Measurements from ENCODE around the gene PTBP1. TPM values are rescaled to one million over a fixed set of nuclear protein-coding genes. Genes with fewer than 3 reads are reported as not detected.

The PTBP1 gene
- total and polyA plus RNA-seq, 4 donors, result 72.9 to 147 (median 87.3) TPM

DNA sequence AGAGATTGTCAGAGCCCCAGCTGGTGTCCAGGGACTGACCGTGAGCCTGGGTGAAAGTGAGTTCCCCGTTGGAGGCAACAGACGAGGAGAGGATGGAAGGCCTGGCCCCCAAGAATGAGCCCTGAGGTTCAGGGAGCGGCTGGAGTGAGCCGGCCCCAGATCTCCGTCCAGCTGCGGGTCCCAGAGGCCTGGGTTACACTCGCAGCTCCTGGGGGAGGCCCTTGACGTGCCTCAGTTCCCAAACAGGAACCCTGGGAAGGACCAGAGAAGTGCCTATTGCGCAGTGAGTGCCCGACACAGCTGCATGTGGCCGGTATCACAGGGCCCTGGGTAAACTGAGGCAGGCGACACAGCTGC, 53.7 kb downstream of the PTBP1 start:
- Histone ChIP-seq H3K36me3 (ENCODE audit: control insufficient read depth in 4 of 4, insufficient read depth in 3 of 4, low read depth in 1 of 4, low read length in 3 of 4) (no peaks in the 10 kb centered on the region), H3K4me3 (ENCODE audit: low read depth in 1 of 3, low read length in 3 of 3) (no peak overlapping the region), H3K9ac (ENCODE audit: low read depth in 1 of 2, low read length in 2 of 2) (no peak overlapping the region), H3K27me3 (ENCODE audit: control insufficient read depth in 4 of 4, insufficient read depth in 4 of 4, low read length in 3 of 4) (peaks cover 0 to 2% (median 0%) of the 10 kb centered on the region in 4 donors), H3K4me1 (ENCODE audit: control insufficient read depth in 4 of 4, insufficient read depth in 4 of 4, low read length in 3 of 4) (peaks cover 5 to 12% (median 8%) of the 10 kb centered on the region in 4 donors), H3K27ac (ENCODE audit: low read depth in 1 of 2, low read length in 2 of 2) (peak overlapping the region; percentile 34 to 44), H3K9me3 (ENCODE audit: control insufficient read depth in 4 of 4, low read length in 3 of 4) (no peaks in the 10 kb centered on the region)
- DNase-seq (ENCODE audit: low spot score), result no peak
- TF ChIP-seq SP1 (IDR thresholded peaks at IDR 0.05) (no peak), MAX (IDR thresholded peaks at IDR 0.05) (no peak), TAF1 (conservative IDR thresholded peaks at IDR 0.05) (no peak), FOXA2 (IDR thresholded peaks at IDR 0.05) (no peak), YY1 (IDR thresholded peaks at IDR 0.05) (no peak), FOXA1 (IDR thresholded peaks at IDR 0.05) (no peak), JUND (IDR thresholded peaks at IDR 0.05) (no peak), RXRA (IDR thresholded peaks at IDR 0.05) (no peak), CTCF (IDR thresholded peaks at IDR 0.05; ENCODE audit: low read depth, low read length, missing input control) (no peak), RAD21 (IDR thresholded peaks at IDR 0.05) (no peak)
- TF ChIP-seq, protein P1, sequence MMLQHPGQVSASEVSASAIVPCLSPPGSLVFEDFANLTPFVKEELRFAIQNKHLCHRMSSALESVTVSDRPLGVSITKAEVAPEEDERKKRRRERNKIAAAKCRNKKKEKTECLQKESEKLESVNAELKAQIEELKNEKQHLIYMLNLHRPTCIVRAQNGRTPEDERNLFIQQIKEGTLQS (IDR thresholded peaks at IDR 0.05), result no peak
- WGBS, result 42% methylated on average over 13 of the region's 13 CpGs

DNA sequence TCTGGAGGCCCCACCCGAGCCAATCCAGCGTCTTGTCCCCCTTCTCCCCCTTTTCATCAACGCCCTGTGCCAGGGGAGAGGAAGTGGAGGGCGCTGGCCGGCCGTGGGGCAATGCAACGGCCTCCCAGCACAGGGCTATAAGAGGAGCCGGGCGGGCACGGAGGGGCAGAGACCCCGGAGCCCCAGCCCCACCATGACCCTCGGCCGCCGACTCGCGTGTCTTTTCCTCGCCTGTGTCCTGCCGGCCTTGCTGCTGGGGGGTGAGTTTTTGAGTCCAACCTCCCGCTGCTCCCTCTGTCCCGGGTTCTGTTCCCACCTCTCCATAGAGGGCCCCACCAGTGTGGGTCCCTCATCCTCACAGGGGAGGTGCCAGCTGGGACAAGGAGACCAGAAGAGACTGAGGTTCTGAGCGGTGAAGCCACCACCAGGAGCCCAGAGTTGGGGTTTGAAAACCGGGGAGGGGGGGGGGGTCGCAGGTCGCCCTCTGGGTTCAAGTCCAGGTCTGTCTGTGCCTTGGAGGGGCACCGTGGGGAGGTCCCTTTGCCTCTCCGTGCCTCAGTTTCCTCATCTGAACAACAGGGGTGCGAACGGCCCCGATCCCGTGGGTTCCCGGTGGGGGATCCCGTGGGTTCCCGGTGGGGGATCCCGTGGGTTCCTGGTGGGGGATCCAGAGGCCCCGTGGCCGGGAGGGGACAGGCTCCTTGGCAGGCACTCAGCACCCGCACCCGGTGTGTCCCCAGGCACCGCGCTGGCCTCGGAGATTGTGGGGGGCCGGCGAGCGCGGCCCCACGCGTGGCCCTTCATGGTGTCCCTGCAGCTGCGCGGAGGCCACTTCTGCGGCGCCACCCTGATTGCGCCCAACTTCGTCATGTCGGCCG, 55.1 kb downstream of the PTBP1 start, which contains the start of gene ELANE:
ELANE (plus strand) TSS at position 168 of the 878 bp plus-strand sequence; CDS start at position 194, 26 bp downstream.
- H3K27ac ChIP-seq (ENCODE audit: low read depth in 1 of 2, low read length in 2 of 2), result peak within 1 kb of the TSS; percentile 34 to 44
- no peaks in the 10 kb centered on the region for H3K36me3 ChIP-seq (ENCODE audit: control insufficient read depth in 4 of 4, insufficient read depth in 3 of 4, low read depth in 1 of 4, low read length in 3 of 4)
- no peak for DNase-seq (ENCODE audit: low spot score)
- no peak within 1 kb of the TSS for H3K9ac ChIP-seq (ENCODE audit: low read depth in 1 of 2, low read length in 2 of 2)
- H3K27me3 ChIP-seq (ENCODE audit: control insufficient read depth in 4 of 4, insufficient read depth in 4 of 4, low read length in 3 of 4), result no peaks in the 10 kb centered on the region
- peaks cover 5 to 12% (median 8%) of the 10 kb centered on the region in 4 donors for H3K4me1 ChIP-seq (ENCODE audit: control insufficient read depth in 4 of 4, insufficient read depth in 4 of 4, low read length in 3 of 4)
- WGBS, result 68% methylated on average over 55 of the region's 55 CpGs
- TF ChIP-seq, protein P1 (IDR thresholded peaks at IDR 0.05), result no peak
- no peak for TF ChIP-seq HNF4G (IDR thresholded peaks at IDR 0.05)
- no peak for TF ChIP-seq ZBTB33 (IDR thresholded peaks at IDR 0.05)
- TF ChIP-seq SP1 (IDR thresholded peaks at IDR 0.05), result no peak
- no peak for TF ChIP-seq RXRA (IDR thresholded peaks at IDR 0.05)
- no peak for TF ChIP-seq GABPA (IDR thresholded peaks at IDR 0.05 in 1 of 2, conservative IDR thresholded peaks at IDR 0.05 in 1 of 2)
- TF ChIP-seq HNF4A (conservative IDR thresholded peaks at IDR 0.05), result no peak
- TF ChIP-seq YY1 (IDR thresholded peaks at IDR 0.05), result no peak
- no peak for TF ChIP-seq CTCF (IDR thresholded peaks at IDR 0.05; ENCODE audit: low read depth, low read length, missing input control)
- no peak for TF ChIP-seq FOXA1 (IDR thresholded peaks at IDR 0.05)
- TF ChIP-seq JUND (IDR thresholded peaks at IDR 0.05), result no peak
- no peak for TF ChIP-seq RAD21 (IDR thresholded peaks at IDR 0.05)
- H3K9me3 ChIP-seq (ENCODE audit: control insufficient read depth in 4 of 4, low read length in 3 of 4), result no peaks in the 10 kb centered on the region
- no peak within 1 kb of the TSS for H3K4me3 ChIP-seq (ENCODE audit: low read depth in 1 of 3, low read length in 3 of 3)

Measured in liver (tissue), 9 donors.